Stimulated activated CD4-positive, alpha-beta T cell treated with anti-CD3 and anti-CD28 coated beads, TNF-alpha, amount 100 ng/mL, for 4 hours (primary cell): Measurements from ENCODE around the gene CASP5.
A peak's percentile ranks its signal among the peaks of the same experiment; 100 is the strongest.
"Not testable (repeated sequence)": the region's sequence is repeated elsewhere in the genome, so short reads cannot be mapped to it uniquely, and the experiment has no call there.

Experiments
- DNase-seq, 3 experiments: peaks; one replicate each; pipeline ENCODE4 v3.0.0-alpha.2; 2020; ENCODE audit warnings: low read depth in 3 of 3

Gene CASP5

DNA sequence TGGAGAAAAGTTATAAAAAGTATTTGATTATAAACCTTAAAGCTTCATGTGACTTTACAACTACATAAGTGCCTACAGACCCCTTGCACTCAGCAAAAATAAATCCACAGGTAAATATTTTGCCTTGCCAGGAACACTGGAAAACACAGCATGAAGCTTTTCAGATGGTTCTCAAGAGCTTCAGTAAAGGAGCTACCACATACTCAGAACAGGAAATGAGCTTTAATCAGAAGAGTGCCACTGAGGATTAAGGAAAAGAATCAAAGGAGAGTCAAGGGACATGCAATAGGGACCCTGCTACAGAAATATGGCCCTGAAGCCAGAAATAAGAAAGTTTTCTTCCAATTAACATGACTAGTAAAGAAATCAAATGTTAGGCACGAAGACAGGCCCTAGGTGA lies 10.8 kb upstream of the CASP5 start:
- no peak for DNase-seq

- DNase-seq, result no peak
These were observed 10.4 kb upstream of the CASP5 start for GRCh38 chr11:105033343-105033742.

DNA sequence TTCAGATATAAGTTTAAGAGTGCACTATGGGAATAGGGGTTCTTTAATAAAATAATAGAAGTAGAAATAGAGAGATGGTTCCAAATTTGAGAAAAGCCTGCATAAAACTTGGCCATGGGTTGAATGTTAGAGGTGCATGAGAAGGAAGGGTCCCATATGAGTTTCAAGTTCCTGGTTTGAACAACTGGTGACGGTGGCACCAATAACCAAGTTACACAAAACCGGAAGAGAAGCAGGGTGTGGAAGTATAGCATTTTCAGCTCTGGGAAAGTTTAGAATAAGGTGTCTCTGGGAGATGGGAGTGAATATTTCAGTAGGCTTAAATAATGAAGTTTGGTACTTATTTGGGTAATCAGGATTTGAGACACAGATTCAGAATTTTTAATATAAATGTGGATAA lies 9.5 kb upstream of the CASP5 start:
- no peak for DNase-seq

- DNase-seq, result no peak
These were observed 4.7 kb upstream of the CASP5 start for GRCh38 chr11:105027678-105028077.

- no peak for DNase-seq
These were observed 1.4 kb upstream of the CASP5 start for GRCh38 chr11:105024394-105024793.

DNA sequence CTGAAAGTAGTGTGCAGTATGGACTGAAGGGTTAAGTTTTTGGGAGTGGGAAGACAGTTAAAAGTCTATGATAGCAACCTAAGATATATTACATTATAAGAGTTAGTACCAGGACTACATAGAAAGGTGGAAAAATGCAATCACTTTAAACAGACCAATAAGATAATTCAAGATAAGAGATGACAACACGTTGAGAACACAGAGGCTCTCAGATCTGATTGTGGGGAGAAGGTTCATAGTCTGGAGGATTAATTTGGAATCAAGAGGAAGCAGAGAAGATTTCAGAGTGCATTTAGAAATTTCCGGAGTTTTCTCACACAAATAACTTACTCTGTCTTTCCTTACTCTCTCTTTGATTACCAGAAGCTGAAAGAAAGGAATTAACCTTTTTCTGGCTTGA lies 441 bp downstream of the CASP5 start:
- no peak for DNase-seq

DNA sequence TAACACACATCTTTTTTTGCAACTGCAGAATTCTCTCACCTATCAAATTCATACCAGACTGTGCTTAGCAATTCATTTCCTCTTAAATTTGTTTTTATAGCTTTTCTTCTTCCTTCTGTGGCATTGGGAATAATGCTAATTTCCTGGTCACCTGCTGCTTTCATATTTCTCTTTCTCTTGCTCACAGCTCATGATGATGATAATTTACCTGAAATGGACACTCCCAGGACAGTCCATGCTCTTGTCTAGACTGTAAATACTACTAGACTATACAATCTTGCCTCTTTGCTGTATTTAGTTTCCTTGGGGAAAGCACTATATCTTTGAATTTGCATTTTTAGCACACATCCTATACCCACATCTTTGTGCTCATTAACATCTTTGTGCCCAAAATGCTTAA lies 15.5 kb downstream of the CASP5 start:
- DNase-seq, result no peak

DNA sequence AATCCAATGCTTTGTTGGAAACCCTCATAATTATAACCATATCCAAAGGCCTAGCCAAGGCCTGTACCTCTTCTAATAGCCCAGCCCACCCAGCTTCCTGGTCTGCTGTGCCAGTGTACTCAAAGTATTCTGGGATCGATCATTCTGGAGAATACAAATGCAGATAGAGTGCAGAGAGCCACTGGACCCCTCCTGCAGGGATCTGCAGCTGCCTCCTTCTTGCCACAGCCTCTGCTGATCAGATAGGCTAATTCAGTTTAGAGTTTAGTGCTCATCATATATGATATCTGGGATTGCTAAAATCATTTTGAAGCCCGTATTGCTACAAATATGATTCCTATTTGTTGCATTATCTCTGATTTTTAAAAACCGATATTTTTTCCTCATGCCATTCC lies 17.5 kb downstream of the CASP5 start:
- DNase-seq, result no peak

DNA sequence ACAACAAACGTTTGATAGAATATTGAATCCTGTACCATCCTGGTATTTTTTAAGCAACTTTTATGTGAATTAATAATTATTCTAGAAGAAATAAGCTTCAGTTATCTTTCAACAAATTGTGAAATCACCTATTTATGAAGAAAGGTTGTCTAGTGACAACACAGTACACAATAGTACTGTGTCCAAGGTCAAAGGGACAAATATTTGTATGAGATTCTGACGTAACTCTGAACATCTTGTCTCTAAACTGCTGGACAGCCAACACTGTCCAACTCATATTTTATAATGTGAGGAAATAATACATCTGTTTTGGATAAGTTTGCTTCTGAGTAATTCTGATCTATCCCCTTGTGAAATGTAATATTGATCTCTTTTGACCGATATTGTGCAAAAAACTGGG lies 18.9 kb downstream of the CASP5 start:
- no peak for DNase-seq

DNA sequence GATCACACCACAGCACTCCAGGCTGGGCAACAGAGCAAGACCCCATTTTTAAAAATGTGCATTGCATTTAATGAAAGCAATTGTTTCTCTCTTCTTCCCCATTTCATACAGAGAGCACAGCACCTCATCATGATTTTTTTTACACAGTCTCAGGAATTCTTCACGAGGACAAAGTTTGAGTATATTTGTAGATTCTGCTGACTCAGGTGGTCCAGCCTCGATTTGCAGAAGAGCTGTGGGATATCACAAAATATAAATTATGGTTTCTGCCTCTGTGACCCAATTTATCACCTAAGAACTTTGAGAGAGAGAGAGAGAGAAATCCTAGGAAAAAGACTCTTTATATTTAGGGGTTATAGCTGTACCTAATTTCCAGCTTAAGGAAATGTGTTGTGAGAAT lies 19.8 kb downstream of the CASP5 start:
- no peak for DNase-seq

DNA sequence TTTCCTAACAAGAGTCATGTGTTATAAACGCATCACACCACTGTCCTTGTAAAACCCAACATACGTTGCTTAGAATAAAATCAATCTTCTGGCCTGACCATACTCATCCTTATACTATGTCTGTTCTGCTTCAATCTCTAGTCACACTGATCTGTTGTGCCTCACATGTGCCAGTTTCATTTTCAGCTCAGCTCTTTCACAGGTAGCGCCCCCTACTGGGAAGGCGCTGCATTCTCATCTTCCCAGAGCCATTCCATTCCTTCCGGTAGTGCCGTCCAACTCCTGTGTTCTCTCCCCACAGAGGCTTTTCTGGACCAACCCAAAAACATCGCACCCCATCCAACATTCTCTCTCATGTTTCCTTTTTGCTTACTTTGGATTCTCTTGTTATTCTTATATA lies 22.2 kb downstream of the CASP5 start:
- DNase-seq, result peak; percentile 13 to 17 (median 15)

- DNase-seq, result no peak
These were observed 22.8 kb downstream of the CASP5 start for GRCh38 chr11:105000167-105000566.

GRCh38 chr11:104999721-105000120 lies 23.2 kb downstream of the CASP5 start:
- no peak for DNase-seq

GRCh38 chr11:104997288-104997687 lies 25.7 kb downstream of the CASP5 start:
- no peak for DNase-seq

DNA sequence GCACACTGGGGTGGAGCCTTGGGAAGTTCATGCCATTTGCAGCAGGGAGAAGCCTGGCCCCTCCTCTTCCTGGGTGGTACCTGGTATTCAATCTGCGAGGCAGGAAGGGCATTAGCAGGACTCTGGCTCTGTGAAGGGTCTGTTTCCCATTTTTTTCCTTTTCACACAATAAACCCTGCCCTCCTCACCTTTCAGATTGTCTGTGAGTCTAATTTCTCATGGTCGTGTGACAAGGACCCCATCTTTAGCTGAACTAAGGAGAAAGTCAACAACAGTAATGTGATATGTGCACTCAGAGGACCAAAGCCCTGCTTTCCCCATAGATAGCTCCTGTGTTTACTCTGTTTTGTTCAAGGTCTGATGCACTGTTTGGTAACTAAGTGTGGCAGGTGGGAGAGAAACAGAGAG lies 28.0 kb downstream of the CASP5 start:
- no peak for DNase-seq

DNA sequence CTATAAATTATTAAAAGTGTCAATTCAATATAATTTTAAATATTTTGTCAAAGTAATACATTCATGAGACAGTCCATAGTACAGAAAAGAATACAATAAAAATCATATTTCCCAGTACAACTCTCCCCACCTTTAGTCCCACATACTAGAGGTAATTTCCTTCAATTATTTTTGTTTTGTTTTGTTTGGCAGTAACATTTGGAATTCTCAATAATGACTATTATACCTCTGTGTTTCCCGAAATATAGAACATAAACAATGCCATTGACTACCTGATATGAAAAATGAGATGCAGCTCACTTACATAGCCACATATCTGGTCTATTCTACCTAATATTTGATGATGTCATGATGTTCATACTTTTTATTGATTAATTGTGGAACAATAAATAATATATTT lies 30.2 kb downstream of the CASP5 start:
- DNase-seq, result no peak

DNA sequence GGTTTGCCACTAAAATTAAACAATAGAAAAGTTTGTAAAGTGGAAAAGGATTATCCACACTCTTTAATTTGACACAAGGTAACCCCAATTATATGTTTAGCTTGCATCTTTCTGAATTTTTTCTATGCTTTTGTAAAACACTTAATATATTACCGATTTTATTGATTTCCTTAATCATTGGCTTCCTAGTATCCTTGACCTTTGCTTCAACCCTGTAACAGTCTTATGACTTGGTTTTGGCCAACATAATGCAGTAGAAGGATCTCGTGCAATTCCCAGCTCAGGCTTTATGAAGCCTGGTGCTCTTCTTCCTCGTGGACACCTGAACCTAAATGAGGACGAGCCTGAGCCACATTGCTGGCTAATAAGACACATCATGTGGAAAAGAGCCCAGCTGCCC lies 31.0 kb downstream of the CASP5 start:
- no peak for DNase-seq

DNA sequence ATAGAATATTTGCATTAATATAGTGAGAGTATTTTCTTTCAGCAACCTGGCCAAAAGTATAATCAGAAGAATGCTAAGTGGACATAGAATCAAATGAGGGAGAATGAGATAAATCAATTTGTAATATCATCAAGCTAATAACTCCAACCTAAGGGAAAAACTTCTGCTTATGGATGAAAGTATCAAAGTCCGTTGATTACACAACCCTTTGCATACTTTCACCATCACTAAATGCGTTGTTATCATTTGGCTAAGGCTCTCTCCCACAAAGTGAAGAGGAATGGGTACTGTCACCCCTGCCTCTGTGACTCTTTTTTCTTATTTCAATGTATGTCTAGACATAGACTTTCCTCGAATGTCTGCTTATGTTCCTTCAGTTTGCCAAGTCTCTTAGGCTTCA lies 38.2 kb downstream of the CASP5 start:
- DNase-seq, result no peak

- DNase-seq, result no peak
These were observed 43.1 kb downstream of the CASP5 start for GRCh38 chr11:104979839-104980238.

DNA sequence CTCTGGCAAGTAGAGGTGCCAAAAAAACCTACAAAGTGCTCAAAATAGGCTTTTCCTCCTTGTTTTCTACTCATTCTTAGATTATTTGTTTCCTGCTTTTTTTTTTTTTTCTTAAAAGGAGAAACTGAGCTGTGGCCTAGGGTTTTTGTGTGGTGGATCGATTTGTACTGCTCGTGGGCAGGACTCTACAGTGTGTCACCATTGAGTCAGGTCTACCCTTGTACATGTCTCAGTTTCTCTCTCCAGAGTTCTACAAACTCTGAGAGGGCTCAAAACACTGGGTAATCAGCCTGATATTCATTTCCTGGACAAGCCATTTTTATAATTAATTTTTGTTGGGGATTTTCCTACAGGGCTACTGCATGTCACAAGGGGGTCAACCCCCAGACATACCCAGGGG lies 49.4 kb downstream of the CASP5 start:
- no peak for DNase-seq

- DNase-seq, result not testable (repeated sequence)
These were observed 50.0 kb downstream of the CASP5 start for GRCh38 chr11:104972924-104973323.

GRCh38 chr11:104970756-104971155 lies 52.2 kb downstream of the CASP5 start:
- no peak for DNase-seq

DNA sequence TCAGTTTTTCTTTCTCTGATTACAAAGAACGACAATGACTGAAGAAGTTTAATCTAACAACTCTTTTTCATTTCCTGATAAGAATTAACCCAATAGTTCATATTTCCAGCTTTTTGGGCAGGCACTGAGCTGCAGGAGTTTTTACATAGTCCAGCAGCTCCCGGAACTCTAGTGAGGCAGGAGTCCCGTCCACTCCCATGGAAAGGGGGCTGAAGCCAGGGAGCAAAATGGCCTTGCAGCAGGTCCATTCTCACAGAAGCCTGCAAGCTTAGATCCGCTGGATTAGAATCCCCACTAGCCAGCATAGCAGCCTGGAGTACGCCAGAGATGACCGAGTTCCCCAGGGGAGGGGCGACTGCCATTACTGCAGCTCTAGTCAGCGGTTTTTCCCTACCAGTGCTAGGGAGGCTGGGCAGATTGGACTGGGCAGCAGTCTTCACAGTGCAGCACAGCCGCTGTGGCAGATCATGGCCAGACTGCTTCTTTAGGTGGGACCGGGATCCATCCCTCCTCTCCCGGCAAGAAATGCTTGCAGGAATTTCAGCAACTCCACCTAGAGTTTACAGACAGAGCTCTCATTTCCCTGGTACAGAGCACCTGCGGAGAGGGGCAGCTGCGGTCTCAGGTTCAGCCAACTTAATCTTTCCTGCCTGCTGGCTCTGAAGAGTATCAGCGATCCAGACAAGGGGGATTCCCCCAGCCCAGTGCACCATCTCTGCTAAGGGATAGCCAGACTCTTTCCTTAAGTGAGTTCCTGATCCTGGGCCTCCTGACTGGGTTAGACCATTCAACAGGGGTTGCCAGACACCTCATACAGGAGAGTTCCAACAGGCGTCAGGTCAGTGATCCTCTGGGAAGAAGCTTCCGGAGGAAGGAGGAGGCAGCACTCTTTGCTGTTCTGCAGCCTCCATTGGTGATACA lies 53.9 kb downstream of the CASP5 start:
- DNase-seq, result no peak

GRCh38 chr11:104968355-104968855 lies 54.6 kb downstream of the CASP5 start, which contains the start of gene CASP4:
CASP4 (minus strand) TSS chr11:104968574; CDS start chr11:104968525, 49 bp downstream.
- DNase-seq, result no peak
